ENCODE results near the gene OR2A12.

OR2A12 gene

GRCh38 chr7:144069511-144069910 lies 16.6 kb upstream of the OR2A12 start, which contains the start of gene OR2A25:
Gene OR2A25, plus strand, starts transcription at chr7:144069811. Its CDS starts 4,409 bp downstream, at chr7:144074220.
- Histone ChIP-seq H3K4me3 (no peak within 1 kb of the TSS), H3K4me2 (no peak within 1 kb of the TSS), H3K9ac (no peak within 1 kb of the TSS), H3K27me3 (no peaks in the 10 kb centered on the region), H3K27ac (no peak within 1 kb of the TSS), H3K36me3 (no peaks in the 10 kb centered on the region), H3K4me1 (no peaks in the 10 kb centered on the region), H4K20me1 (no peaks in the 10 kb centered on the region), H3K9me3 (replicated peaks in 1 of 11) (no peaks in the 10 kb centered on the region)
- no peak for TF ChIP-seq Cebpa-rat (IDR thresholded peaks at IDR 0.05)

GRCh38 chr7:144069953-144070352 lies 16.1 kb upstream of the OR2A12 start:
- H3K4me3 ChIP-seq: no peak overlapping the region
- no peak for TF ChIP-seq Cebpa-rat (IDR thresholded peaks at IDR 0.05)
- H3K4me2 ChIP-seq: no peak overlapping the region
- no peak overlapping the region for H3K27ac ChIP-seq
- H3K9me3 ChIP-seq (replicated peaks in 1 of 11): no peaks in the 10 kb centered on the region
- H4K20me1 ChIP-seq: no peaks in the 10 kb centered on the region
- H3K27me3 ChIP-seq: no peaks in the 10 kb centered on the region
- H3K9ac ChIP-seq: no peak overlapping the region
- no peaks in the 10 kb centered on the region for H3K36me3 ChIP-seq
- no peaks in the 10 kb centered on the region for H3K4me1 ChIP-seq

GRCh38 chr7:144074374-144074773 lies 11.7 kb upstream of the OR2A12 start:
- H3K4me2 ChIP-seq: no peak overlapping the region
- H3K36me3 ChIP-seq: no peaks in the 10 kb centered on the region
- no peak overlapping the region for H3K27ac ChIP-seq
- TF ChIP-seq Cebpa-rat (IDR thresholded peaks at IDR 0.05): no peak
- H4K20me1 ChIP-seq: no peaks in the 10 kb centered on the region
- H3K27me3 ChIP-seq: no peaks in the 10 kb centered on the region
- H3K9me3 ChIP-seq (replicated peaks in 1 of 11): no peaks in the 10 kb centered on the region
- no peak overlapping the region for H3K9ac ChIP-seq
- H3K4me3 ChIP-seq: no peak overlapping the region
- no peaks in the 10 kb centered on the region for H3K4me1 ChIP-seq

DNA sequence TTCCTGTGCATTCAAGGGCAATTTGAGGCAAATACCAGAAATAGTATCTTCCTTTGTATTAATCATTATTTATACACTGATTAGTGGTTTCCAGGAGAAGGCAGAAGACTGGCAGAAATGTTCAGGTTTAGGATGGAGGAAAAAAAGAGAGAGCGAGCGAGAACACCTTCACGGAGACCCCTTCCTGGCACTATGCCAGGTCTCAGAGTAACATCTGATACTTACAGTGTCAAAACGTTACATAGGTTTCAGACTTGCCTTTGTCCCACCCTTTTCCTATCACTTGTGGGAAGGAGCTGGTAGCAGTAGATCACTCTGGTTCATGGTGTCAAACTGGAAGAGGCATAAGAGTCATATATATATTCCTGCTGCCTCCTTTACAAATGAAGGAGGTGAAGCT lies 652 bp downstream of the OR2A12 start:
- Histone ChIP-seq H3K4me1 (no peaks in the 10 kb centered on the region), H4K20me1 (no peaks in the 10 kb centered on the region), H3K27me3 (no peaks in the 10 kb centered on the region), H3K4me2 (no peak overlapping the region), H3K9me3 (replicated peaks in 1 of 11) (peaks cover 0 to 4% (median 0%) of the 10 kb centered on the region in 11 experiments; a peak in 4 of 22 replicates), H3K9ac (no peak overlapping the region), H3K36me3 (no peaks in the 10 kb centered on the region), H3K27ac (no peak overlapping the region), H3K4me3 (no peak overlapping the region)
- no peak for TF ChIP-seq Cebpa-rat (IDR thresholded peaks at IDR 0.05)

DNA sequence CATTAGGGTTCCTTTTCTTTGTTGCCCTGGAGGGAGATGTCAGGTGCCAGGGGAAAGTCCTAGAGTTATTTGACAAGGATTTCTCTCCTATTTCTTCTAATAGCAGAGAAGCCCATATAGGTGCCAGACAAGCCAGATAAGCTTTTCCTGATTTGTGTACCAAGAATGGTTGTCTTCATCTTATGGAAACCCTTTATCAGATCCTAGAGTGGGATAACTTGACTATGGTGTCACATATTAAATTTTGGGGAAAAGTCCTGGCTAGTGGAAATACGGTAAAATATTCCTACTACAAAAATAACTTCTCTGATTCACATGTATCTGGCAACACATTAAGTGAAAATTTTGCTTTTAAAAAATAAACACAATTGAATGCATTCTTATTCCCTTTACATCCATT lies 1.2 kb downstream of the OR2A12 start:
- Histone ChIP-seq H3K36me3 (no peaks in the 10 kb centered on the region), H3K27ac (no peak overlapping the region), H3K4me1 (no peaks in the 10 kb centered on the region), H3K4me3 (no peak overlapping the region), H3K4me2 (no peak overlapping the region), H3K9ac (no peak overlapping the region), H3K27me3 (no peaks in the 10 kb centered on the region), H3K9me3 (replicated peaks in 1 of 11) (peaks cover 0 to 4% (median 0%) of the 10 kb centered on the region in 11 experiments; a peak in 5 of 22 replicates), H4K20me1 (no peaks in the 10 kb centered on the region)
- TF ChIP-seq Cebpa-rat (IDR thresholded peaks at IDR 0.05): no peak

- H3K4me2 ChIP-seq: no peak overlapping the region
- no peak for TF ChIP-seq Cebpa-rat (IDR thresholded peaks at IDR 0.05)
- no peak overlapping the region for H3K4me3 ChIP-seq
- no peak overlapping the region for H3K27ac ChIP-seq
- no peaks in the 10 kb centered on the region for H4K20me1 ChIP-seq
- H3K36me3 ChIP-seq: no peaks in the 10 kb centered on the region
- no peak overlapping the region for H3K9ac ChIP-seq
- no peaks in the 10 kb centered on the region for H3K4me1 ChIP-seq
- peaks cover 0 to 4% (median 0%) of the 10 kb centered on the region in 11 experiments; a peak in 6 of 22 replicates for H3K9me3 ChIP-seq (replicated peaks in 1 of 11)
- no peaks in the 10 kb centered on the region for H3K27me3 ChIP-seq
Observed at GRCh38 chr7:144090667-144091066, 4.6 kb downstream of the OR2A12 start.

GRCh38 chr7:144098776-144099175 lies 12.7 kb downstream of the OR2A12 start:
- H3K4me3 ChIP-seq: no peak overlapping the region
- TF ChIP-seq Cebpa-rat (IDR thresholded peaks at IDR 0.05): no peak
- H3K9ac ChIP-seq: no peak overlapping the region
- no peaks in the 10 kb centered on the region for H3K4me1 ChIP-seq
- no peak overlapping the region for H3K4me2 ChIP-seq
- H3K27me3 ChIP-seq: no peaks in the 10 kb centered on the region
- no peaks in the 10 kb centered on the region for H4K20me1 ChIP-seq
- H3K27ac ChIP-seq: no peak overlapping the region
- H3K9me3 ChIP-seq (replicated peaks in 1 of 11): no peaks in the 10 kb centered on the region; a peak in 1 of 22 replicates
- no peaks in the 10 kb centered on the region for H3K36me3 ChIP-seq

GRCh38 chr7:144100607-144101006 lies 14.5 kb downstream of the OR2A12 start:
- Histone ChIP-seq H3K4me1 (peaks cover 0 to 2% (median 1%) of the 10 kb centered on the region in 10 experiments; a peak in 9 of 20 replicates), H3K36me3 (no peaks in the 10 kb centered on the region), H3K4me3 (no peak overlapping the region), H3K4me2 (no peak overlapping the region), H3K27me3 (no peaks in the 10 kb centered on the region), H4K20me1 (no peaks in the 10 kb centered on the region), H3K9ac (no peak overlapping the region), H3K9me3 (replicated peaks in 1 of 11) (no peaks in the 10 kb centered on the region; a peak in 1 of 22 replicates), H3K27ac (no peak overlapping the region)
- no peak for TF ChIP-seq Cebpa-rat (IDR thresholded peaks at IDR 0.05)

DNA sequence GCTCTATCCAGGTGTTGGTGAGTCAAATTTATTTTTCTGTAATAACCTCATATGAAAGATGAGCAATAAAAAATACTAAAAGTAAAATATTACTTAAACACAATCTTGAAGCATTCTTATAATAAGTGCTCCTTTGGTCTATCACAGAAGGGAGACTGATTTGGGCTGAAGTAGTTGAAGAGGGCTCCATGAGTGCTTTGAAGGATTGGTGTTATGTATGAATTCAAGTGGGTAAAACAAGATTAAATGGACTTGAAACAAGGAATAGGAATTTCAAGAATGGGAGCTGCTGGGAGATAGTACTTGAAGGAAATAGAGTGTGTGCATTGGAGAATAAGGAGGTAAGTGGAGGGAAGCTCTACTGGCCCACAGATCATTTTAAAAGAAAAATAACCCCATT lies 16.0 kb downstream of the OR2A12 start:
- H3K27me3 ChIP-seq: no peaks in the 10 kb centered on the region
- H3K4me1 ChIP-seq: peaks cover 0 to 8% (median 5%) of the 10 kb centered on the region in 10 experiments; a peak in 9 of 20 replicates
- no peaks in the 10 kb centered on the region for H3K36me3 ChIP-seq
- no peak overlapping the region for H3K4me2 ChIP-seq
- TF ChIP-seq Cebpa-rat (IDR thresholded peaks at IDR 0.05): no peak
- H3K27ac ChIP-seq: no peak overlapping the region
- H3K9ac ChIP-seq: no peak overlapping the region
- no peaks in the 10 kb centered on the region for H4K20me1 ChIP-seq
- no peaks in the 10 kb centered on the region for H3K9me3 ChIP-seq (replicated peaks in 1 of 11)
- H3K4me3 ChIP-seq: no peak overlapping the region

GRCh38 chr7:144105211-144105610 lies 19.1 kb downstream of the OR2A12 start:
- H3K36me3 ChIP-seq: no peaks in the 10 kb centered on the region
- no peaks in the 10 kb centered on the region for H4K20me1 ChIP-seq
- H3K27ac ChIP-seq: no peak overlapping the region
- H3K9me3 ChIP-seq (replicated peaks in 1 of 11): no peaks in the 10 kb centered on the region
- H3K4me2 ChIP-seq: peak overlapping the region in 1 of 11 experiments; percentile 1; a peak in 1 of 22 replicates
- no peak overlapping the region for H3K4me3 ChIP-seq
- H3K9ac ChIP-seq: no peak overlapping the region
- no peaks in the 10 kb centered on the region for H3K27me3 ChIP-seq
- peaks cover 0 to 8% (median 5%) of the 10 kb centered on the region in 10 experiments; a peak in 9 of 20 replicates for H3K4me1 ChIP-seq
- no peak for TF ChIP-seq Cebpa-rat (IDR thresholded peaks at IDR 0.05)

Data from BLaER1 treated with 17β-estradiol and CSF1 and Interleukin-3, amounts not matched to agents 10 nM and 100 nM (cell line).